ENCODE data around the gene FBXL20. TPM values are rescaled to one million over a fixed set of nuclear protein-coding genes. Genes with fewer than 3 reads are reported as not detected.

Gene FBXL20
- total and polyA plus RNA-seq, 2 of the 8 experiments (the other 6 are each of a cell fraction or from before 2014, with no cell fraction given), result 5.5 to 11.0 TPM

GRCh38 chr17:39352511-39352910 is 48.9 kb downstream of the FBXL20 start:
- no peak overlapping the region for H4K8ac ChIP-seq (ENCODE audit: extremely low read depth, insufficient read depth, low read length)
- no peak overlapping the region for H3K9ac ChIP-seq (replicated peaks in 1 of 4; ENCODE audit: extremely low read depth in 1 of 4, low read depth in 3 of 4, low read length in 3 of 4)
- no peak overlapping the region for H4K91ac ChIP-seq (replicated peaks; ENCODE audit: insufficient read length, low read length)
- no peak overlapping the region for H3K4ac ChIP-seq (replicated peaks; ENCODE audit: insufficient read length, low read depth, low read length)
- H2AFZ ChIP-seq (ENCODE audit: low read length), result no peak overlapping the region
- no peak overlapping the region for H3K56ac ChIP-seq (replicated peaks; ENCODE audit: insufficient read length, low read depth, low read length)
- no peak overlapping the region for H2AK5ac ChIP-seq (ENCODE audit: low read depth, low read length)
- WGBS, 2 experiments (ENCODE audit: extremely low coverage in 1 of 2, insufficient coverage in 1 of 2, insufficient read length in 1 of 2, insufficient replicate concordance in 2 of 2, low coverage in 1 of 2, low lambda C conversion rate in 2 of 2, missing lambda C conversion rate in 1 of 2), result 90% methylated on average over 4 of the region's 4 CpGs; no CpG with 5 or more reads in 1 of the 2 experiments
- H2BK120ac ChIP-seq (replicated peaks; ENCODE audit: low read depth, low read length), result no peak overlapping the region
- no peak overlapping the region for H2BK15ac ChIP-seq (ENCODE audit: low read length)
- H4K5ac ChIP-seq (ENCODE audit: insufficient read length, low read depth, low read length), result no peak overlapping the region
- no peak overlapping the region for H3K18ac ChIP-seq (ENCODE audit: extremely low read depth, low read length)
- ChIA-PET CTCF (ENCODE audit: partially characterized antibody) (interaction anchor here (0.8 to 1.5 kb wide), 6 partner anchors 24 to 117 kb away, joined by 3 to 5 read pairs (median 4); no protein-coding TSS in a partner anchor), POLR2A (ENCODE audit: partially characterized antibody) (interaction anchor here (0.7 kb wide), 1 partner anchor 13 kb away, joined by 3 read pairs; no protein-coding TSS in a partner anchor)
- no peak overlapping the region for H3K4me3 ChIP-seq (ENCODE audit: extremely low read depth in 1 of 4, insufficient read depth in 2 of 4, low read depth in 3 of 4, low read length in 4 of 4)
- no peaks in the 10 kb centered on the region for H3K23me2 ChIP-seq (ENCODE audit: low read depth, low read length)
- no peak overlapping the region for H2BK5ac ChIP-seq (ENCODE audit: low read depth, low read length)
- H3K4me1 ChIP-seq (replicated peaks in 1 of 4; ENCODE audit: control insufficient read depth in 3 of 4, insufficient read depth in 4 of 4, low read length in 3 of 4), result no peaks in the 10 kb centered on the region
- FAIRE-seq (no peak), DNase-seq (ENCODE audit: low read depth in 1 of 2, low spot score in 2 of 2) (no peak)
- H2BK12ac ChIP-seq (ENCODE audit: low read depth, low read length), result no peak overlapping the region
- H3K4me2 ChIP-seq (ENCODE audit: insufficient read depth in 1 of 2, low read depth in 2 of 2, low read length in 2 of 2), result no peak overlapping the region
- H3K79me1 ChIP-seq (ENCODE audit: low read depth, low read length), result no peaks in the 10 kb centered on the region
- no peak overlapping the region for H3K27ac ChIP-seq (ENCODE audit: low read depth, low read length)
- no peaks in the 10 kb centered on the region for H3K27me3 ChIP-seq (replicated peaks in 1 of 4; ENCODE audit: control insufficient read depth in 3 of 4, extremely low read depth in 1 of 4, insufficient read depth in 3 of 4, low read length in 3 of 4)
- no peaks in the 10 kb centered on the region for H4K20me1 ChIP-seq (replicated peaks in 1 of 2; ENCODE audit: control insufficient read depth in 1 of 2, insufficient read depth in 2 of 2, low read length in 2 of 2)
- no peaks in the 10 kb centered on the region for H3K79me2 ChIP-seq (ENCODE audit: control insufficient read depth in 1 of 2, insufficient read depth in 2 of 2, low read length in 2 of 2)
- H2BK20ac ChIP-seq (ENCODE audit: low read length), result no peak overlapping the region
- H3K14ac ChIP-seq (ENCODE audit: insufficient read length), result no peak overlapping the region
- H3K36me3 ChIP-seq (ENCODE audit: control insufficient read depth in 2 of 4, insufficient read depth in 4 of 4, low read length in 3 of 4), result no peaks in the 10 kb centered on the region
- no peak overlapping the region for H3K23ac ChIP-seq (ENCODE audit: insufficient read length)
- no peaks in the 10 kb centered on the region for H3K9me3 ChIP-seq (ENCODE audit: insufficient read depth in 2 of 2, low read depth in 1 of 2, low read length in 1 of 2)
- TF ChIP-seq SRF (IDR thresholded peaks at IDR 0.05; ENCODE audit: low read depth, low read length) (no peak), RNF2 (IDR thresholded peaks at IDR 0.05; ENCODE audit: borderline replicate concordance, low read depth, low read length, missing control alignments, poor library complexity, severe bottlenecking) (no peak), CBX8 (IDR thresholded peaks at IDR 0.05; ENCODE audit: borderline replicate concordance, low read depth, low read length) (no peak), HDAC6 (IDR thresholded peaks at IDR 0.05; ENCODE audit: low read depth, low read length) (no peak)

Data from H1 (cell line).